Skeletal muscle cell (primary cell): ENCODE data around the gene IMMP2L.

ENCODE experiments used
- DNase-seq: peaks from one replicate; pipeline ENCODE4 v3.0.0-alpha.2; 2010; ENCODE audit warnings: low read depth
- H3K4me3 ChIP-seq: 2 replicates; pipeline ENCODE4 v1.5.1; 2011; ENCODE audit warnings: low read depth, mild to moderate bottlenecking, control low read depth, low read length, moderate library complexity

The IMMP2L gene

GRCh38 chr7:110842796-110843195, 719.5 kb downstream of the IMMP2L start:
- no peak for DNase-seq
- H3K4me3 ChIP-seq, result no peak overlapping the region

GRCh38 chr7:110841840-110842545, 720.3 kb downstream of the IMMP2L start:
- DNase-seq, result no peak
- no peak overlapping the region for H3K4me3 ChIP-seq

- H3K4me3 ChIP-seq, result no peak overlapping the region
- no peak for DNase-seq
These were observed 722.4 kb downstream of the IMMP2L start for GRCh38 chr7:110839866-110840265.

DNA sequence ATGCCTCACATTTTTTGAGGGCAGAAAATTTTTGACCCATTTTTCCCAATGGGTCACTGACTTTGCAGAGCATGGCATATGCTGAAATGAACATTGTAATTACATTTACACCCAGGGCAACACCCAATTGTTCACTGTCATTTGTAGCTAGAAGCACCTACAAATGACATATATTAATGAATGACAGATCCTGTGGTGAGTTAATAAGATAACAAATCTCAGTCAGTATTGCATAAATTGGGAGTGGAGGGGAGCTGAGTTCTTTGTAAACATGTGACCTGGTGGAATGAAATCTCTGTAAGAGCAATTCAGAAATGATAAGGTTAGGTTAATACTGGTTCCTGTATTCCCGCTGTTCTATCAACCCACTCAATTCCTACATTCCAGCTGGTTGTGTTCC, 726.4 kb downstream of the IMMP2L start:
- H3K4me3 ChIP-seq, result no peak overlapping the region
- no peak for DNase-seq

GRCh38 chr7:110835218-110835617, 727.1 kb downstream of the IMMP2L start:
- no peak for DNase-seq
- H3K4me3 ChIP-seq, result no peak overlapping the region

GRCh38 chr7:110831419-110831818, 730.9 kb downstream of the IMMP2L start:
- no peak overlapping the region for H3K4me3 ChIP-seq
- DNase-seq, result no peak

GRCh38 chr7:110830778-110831177, 731.5 kb downstream of the IMMP2L start:
- no peak overlapping the region for H3K4me3 ChIP-seq
- no peak for DNase-seq

DNA sequence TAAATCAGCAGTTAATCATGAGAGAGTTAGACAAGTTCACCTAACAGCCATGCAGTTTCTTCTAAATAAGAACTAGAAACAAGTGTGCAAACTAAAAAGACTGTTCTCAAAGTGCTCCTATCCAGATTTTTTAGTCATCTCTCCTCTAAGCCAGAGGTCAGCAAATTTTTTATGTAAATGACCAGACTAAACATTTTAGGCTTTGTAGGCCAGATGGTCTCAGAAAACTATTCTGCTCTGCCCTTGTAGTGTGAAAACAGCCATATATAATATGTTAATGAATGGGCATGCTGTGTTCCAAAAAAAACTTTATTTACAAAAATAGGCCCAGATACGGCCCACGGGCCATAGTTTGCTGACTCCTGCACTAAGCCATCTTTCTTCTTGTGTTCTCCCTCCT, 734.4 kb downstream of the IMMP2L start:
- DNase-seq, result no peak
- H3K4me3 ChIP-seq, result no peak overlapping the region

GRCh38 chr7:110827287-110827855, 734.9 kb downstream of the IMMP2L start:
- no peak for DNase-seq
- no peak overlapping the region for H3K4me3 ChIP-seq

- DNase-seq, result no peak
These were observed 748.3 kb downstream of the IMMP2L start for GRCh38 chr7:110813986-110814385.

DNA sequence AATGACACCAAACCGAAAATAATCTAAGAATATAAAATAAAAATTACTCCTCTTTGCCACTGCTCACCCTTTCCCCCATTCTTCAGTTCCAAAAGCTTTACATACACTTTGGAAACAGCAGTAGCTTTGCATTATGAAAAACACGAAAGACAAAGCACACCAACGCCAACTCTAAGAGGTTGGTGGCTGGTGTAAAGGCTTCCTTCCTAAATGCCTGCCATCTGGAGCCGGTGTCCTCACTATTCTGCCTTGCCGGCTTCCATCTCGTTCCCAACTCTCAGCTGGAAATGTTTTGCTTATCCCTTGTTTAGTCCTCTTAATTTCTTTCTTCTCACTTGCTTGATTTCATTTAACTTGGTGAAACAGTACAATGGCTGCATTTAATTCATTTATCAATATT, 752.5 kb downstream of the IMMP2L start:
- DNase-seq, result no peak
- H3K4me3 ChIP-seq, result no peak overlapping the region

More at GRCh38 chr7:110813986-110814385, 748.3 kb downstream of the IMMP2L start:
- H3K4me3 ChIP-seq, result no peak overlapping the region

DNA sequence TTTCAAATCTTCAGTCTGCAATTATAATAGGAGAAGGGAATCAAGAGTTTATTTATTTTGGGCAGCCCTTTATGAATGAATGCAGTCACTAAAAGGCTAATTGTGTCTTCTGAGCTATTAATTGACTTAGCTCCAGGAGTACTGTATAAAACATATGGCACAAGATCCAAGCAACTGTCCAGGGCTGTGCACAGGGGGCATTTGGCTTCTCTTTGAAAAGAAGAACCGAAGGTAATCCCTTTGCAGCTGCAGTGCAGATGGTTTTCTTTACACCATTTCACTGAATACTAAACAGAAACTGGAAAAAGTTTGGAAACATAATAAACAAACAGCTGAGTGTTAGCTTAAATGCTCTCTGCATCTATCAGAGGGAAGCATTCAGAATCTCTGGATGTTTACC, 753.9 kb downstream of the IMMP2L start:
- no peak for DNase-seq
- no peak overlapping the region for H3K4me3 ChIP-seq

GRCh38 chr7:110804501-110804900, 757.8 kb downstream of the IMMP2L start:
- DNase-seq, result no peak

GRCh38 chr7:110803602-110804143, 758.6 kb downstream of the IMMP2L start:
- no peak for DNase-seq
- no peak overlapping the region for H3K4me3 ChIP-seq

More at GRCh38 chr7:110804501-110804900, 757.8 kb downstream of the IMMP2L start:
- H3K4me3 ChIP-seq, result no peak overlapping the region

DNA sequence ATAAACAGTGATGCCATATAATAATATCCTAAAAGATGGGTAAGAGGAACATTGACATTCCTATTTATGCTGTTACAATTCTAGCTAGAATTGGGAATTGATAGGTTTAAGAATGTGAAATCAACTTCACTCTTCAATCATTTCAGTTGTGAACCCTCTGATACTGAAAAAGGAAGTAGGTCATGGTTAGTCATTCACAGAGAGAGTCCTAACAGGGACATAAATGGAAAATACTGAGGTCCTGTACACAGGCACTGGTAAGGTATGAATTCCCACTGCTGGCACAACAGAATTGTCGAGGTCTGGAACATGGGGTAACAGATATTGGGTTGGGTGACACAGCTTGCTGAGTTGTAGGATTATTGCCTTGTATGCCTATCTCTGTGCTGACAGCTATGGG, 760.8 kb downstream of the IMMP2L start:
- DNase-seq, result no peak
- H3K4me3 ChIP-seq, result no peak overlapping the region

GRCh38 chr7:110800984-110801383, 761.3 kb downstream of the IMMP2L start:
- no peak for DNase-seq
- no peak overlapping the region for H3K4me3 ChIP-seq

GRCh38 chr7:110797656-110798055, 764.6 kb downstream of the IMMP2L start:
- H3K4me3 ChIP-seq, result no peak overlapping the region
- no peak for DNase-seq

- DNase-seq, result no peak
- H3K4me3 ChIP-seq, result no peak overlapping the region
These were observed 771.3 kb downstream of the IMMP2L start for GRCh38 chr7:110790992-110791391.

GRCh38 chr7:110786328-110786965, 775.8 kb downstream of the IMMP2L start:
- no peak for DNase-seq
- no peak overlapping the region for H3K4me3 ChIP-seq

DNA sequence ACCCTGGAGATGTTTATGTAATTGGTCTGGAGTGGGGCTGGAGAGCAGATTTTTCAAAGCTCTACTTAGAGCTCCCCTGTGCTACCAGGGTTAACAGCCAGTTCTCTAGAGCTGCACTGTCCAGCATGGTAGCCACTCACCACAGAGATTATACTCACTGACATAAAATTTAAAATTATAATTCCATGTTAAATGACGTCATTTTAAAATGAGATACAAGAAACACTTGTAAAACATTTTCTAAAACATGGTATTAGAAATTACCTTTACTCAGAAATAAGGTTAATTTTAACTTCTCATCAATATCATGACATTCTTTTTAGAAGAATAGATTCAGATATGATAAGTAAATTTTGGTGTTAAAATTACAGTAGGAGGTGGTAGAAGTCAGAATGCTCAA, 777.5 kb downstream of the IMMP2L start:
- H3K4me3 ChIP-seq, result no peak overlapping the region
- no peak for DNase-seq

DNA sequence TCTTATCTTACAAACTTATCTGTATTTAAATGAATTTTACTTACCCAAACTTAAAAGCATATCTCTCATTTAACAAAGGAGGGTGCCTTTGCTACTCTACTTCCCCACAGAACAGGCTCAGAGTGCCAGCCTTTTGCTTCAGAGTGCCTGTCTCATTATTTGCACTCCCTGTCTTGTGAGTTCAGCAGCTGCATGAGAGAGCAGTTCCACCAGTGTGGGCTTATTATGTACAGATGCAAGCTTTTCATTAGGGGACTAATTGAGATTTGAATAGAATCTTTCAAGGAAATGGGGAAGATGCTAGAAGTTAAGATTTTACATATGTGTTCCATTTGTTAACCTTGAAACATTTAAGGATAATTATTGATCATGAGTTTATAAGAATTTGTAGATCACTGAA, 781.6 kb downstream of the IMMP2L start:
- DNase-seq, result no peak
- H3K4me3 ChIP-seq, result no peak overlapping the region
